BJ (cell line): ENCODE data around the gene TGFBI. TPM values are rescaled to one million over a fixed set of nuclear protein-coding genes. Genes with fewer than 3 reads are reported as not detected.

Experiments
- CTCF ChIA-PET: fragments of 350-600 bp; formaldehyde crosslinking; extraction: SDS; loops from one replicate; lab custom pipeline; 2021; ENCODE audit warnings: antibody characterized with exemption, inconsistent platforms; lab: Yijun Ruan, JAX
- POLR2A ChIA-PET: fragments of 300-600 bp; sonication (Branson Sonifier 250); formaldehyde crosslinking; extraction: SDS; loops from one replicate; lab custom pipeline; 2021; ENCODE audit warnings: antibody characterized with exemption; lab: Charles Lee
- DNase-seq: peaks from one replicate; pipeline ENCODE4 v3.0.0-alpha.2; 2011; ENCODE audit warnings: low read depth
- H3K27me3 ChIP-seq: 2 replicates; pipeline ENCODE4 v1.6.0; 2011; ENCODE audit warnings: low read length; ENCODE audit not compliant: control insufficient read depth, insufficient read depth
- H3K36me3 ChIP-seq: 2 replicates; pipeline ENCODE4 v1.5.1; 2011; ENCODE audit warnings: low read length; ENCODE audit not compliant: control insufficient read depth, insufficient read depth
- H3K4me3 ChIP-seq: 2 replicates; pipeline ENCODE4 v1.5.1; 2011; ENCODE audit warnings: low read depth, mild to moderate bottlenecking, control low read depth, low read length
- CTCF ChIP-seq: IDR thresholded peaks from 2 replicates; pipeline ENCODE4 v1.5.1; 2011; ENCODE audit warnings: low read depth, mild to moderate bottlenecking, control low read depth, inconsistent platforms, low read length, moderate library complexity; ENCODE audit not compliant: insufficient read depth
- polyA plus RNA-seq: library from polyadenylated mRNA; depleted of rRNA; stranded (reverse); fragments of >200 nt; gene quantifications from 2 replicates; pipeline ENCODE4 v1.2.3, GENCODE V29; 2011; rRNA removed
- small RNA-seq: library from RNA; depleted of rRNA; stranded (forward); fragments of <200 nt; gene quantifications from one replicate; pipeline ENCODE3, GENCODE V24; 2012; ENCODE audit warnings: low replicate concordance, low read depth; ENCODE audit not compliant: insufficient read length

The TGFBI gene
- polyA plus RNA-seq, 1 experiment: 1,228 TPM

- H3K36me3 ChIP-seq: no peaks in the 10 kb centered on the region
- peaks cover 1% of the 10 kb centered on the region; the same call in 1 of the 2 replicates for H3K27me3 ChIP-seq
- no peak for DNase-seq
- CTCF ChIA-PET: interaction anchor here (1.4 kb wide), 1 partner anchor 17 kb away, joined by 5 read pairs; no protein-coding TSS in a partner anchor
- POLR2A ChIA-PET: no interaction called here
- no peak for TF ChIP-seq CTCF
- H3K4me3 ChIP-seq: no peak overlapping the region
Observed at GRCh38 chr5:136108180-136108611, 79.4 kb downstream of the TGFBI start.

- H3K27me3 ChIP-seq: peaks cover 1% of the 10 kb centered on the region; the same call in 1 of the 2 replicates
- DNase-seq: no peak
- H3K4me3 ChIP-seq: no peak overlapping the region
- POLR2A ChIA-PET: no interaction called here
- CTCF ChIA-PET: interaction anchor here (1.4 kb wide), 1 partner anchor 16 kb away, joined by 5 read pairs; no protein-coding TSS in a partner anchor
- H3K36me3 ChIP-seq: no peaks in the 10 kb centered on the region
- no peak for TF ChIP-seq CTCF
Observed at GRCh38 chr5:136108766-136109165, 80.0 kb downstream of the TGFBI start.

- ChIA-PET POLR2A (no interaction called here), CTCF (interaction anchor here (1.1 to 1.4 kb wide), 2 partner anchors 8 to 16 kb away, joined by 3 to 5 read pairs; no protein-coding TSS in a partner anchor)
- H3K27me3 ChIP-seq: peaks cover 1% of the 10 kb centered on the region; the same call in 1 of the 2 replicates
- TF ChIP-seq CTCF: no peak
- H3K36me3 ChIP-seq: no peaks in the 10 kb centered on the region
- no peak overlapping the region for H3K4me3 ChIP-seq
- DNase-seq: no peak
Observed at GRCh38 chr5:136109453-136110135, 80.8 kb downstream of the TGFBI start.

Small RNAs within 50 kb of the gene (small RNA-seq; reads per million reads assigned to genes)
- 13.1 reads per million, percentile 79 among the genes with 10 or more reads in this experiment for gene VTRNA2-1

Other genes starting within 250 kb of the TGFBI start
- gene SLC25A48, start 194.3 kb upstream of the TGFBI start, polyA plus RNA-seq: not detected in 2 replicates
- not detected in 2 replicates for gene IL9, start 133.1 kb upstream of the TGFBI start, polyA plus RNA-seq
- 0.10 TPM in 1 of 2 replicates, not detected in the other for gene LECT2, start 74.0 kb upstream of the TGFBI start, polyA plus RNA-seq
- 34.3 and 66.8 TPM in 2 replicates for gene SMAD5, start 103.9 kb downstream of the TGFBI start, polyA plus RNA-seq
- not detected in 2 replicates for gene SMIM32, start 164.2 kb downstream of the TGFBI start, polyA plus RNA-seq